ENCODE results near the gene MAP2K7.
"Not testable (repeated sequence)": the region's sequence is repeated elsewhere in the genome, so short reads cannot be mapped to it uniquely, and the experiment has no call there.

The MAP2K7 gene

DNA sequence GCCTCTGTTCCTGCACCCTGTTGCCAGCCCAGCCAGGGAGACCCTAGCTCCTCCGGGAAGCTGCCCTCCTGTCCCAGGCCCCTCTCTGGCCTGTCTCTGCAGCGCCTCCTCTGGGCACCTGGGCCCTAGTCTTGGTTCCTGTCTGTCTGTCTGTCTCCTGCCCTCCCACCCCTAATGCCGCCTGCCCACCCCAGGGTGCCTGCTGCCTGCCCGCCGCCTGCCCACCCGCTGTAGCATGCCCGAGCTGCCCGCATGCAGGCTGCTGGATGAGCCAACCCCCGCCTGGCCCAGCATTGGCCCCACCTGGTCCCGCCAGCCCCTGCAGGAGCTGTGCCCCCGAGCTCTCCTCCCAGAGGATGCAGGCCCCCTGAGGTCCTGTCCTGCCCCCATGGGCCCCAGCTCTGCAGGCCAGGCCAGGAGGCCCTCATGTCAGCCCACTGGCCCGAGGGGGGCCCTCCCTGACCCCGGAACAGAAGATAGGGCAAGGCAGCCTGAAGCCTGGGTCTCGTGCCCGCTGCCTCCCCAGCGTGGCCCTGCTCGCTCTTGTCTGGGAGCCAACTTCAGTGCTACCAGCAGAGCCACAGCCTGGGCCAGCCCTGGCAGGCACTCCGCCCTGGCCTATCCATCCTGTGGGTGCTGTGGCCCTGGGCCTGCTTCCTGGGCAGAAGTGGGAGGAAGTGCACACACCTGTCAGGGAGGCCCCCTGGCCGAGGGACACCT lies 5.2 kb downstream of the MAP2K7 start:
- no peak for DNase-seq (ENCODE audit: low read depth)

DNA sequence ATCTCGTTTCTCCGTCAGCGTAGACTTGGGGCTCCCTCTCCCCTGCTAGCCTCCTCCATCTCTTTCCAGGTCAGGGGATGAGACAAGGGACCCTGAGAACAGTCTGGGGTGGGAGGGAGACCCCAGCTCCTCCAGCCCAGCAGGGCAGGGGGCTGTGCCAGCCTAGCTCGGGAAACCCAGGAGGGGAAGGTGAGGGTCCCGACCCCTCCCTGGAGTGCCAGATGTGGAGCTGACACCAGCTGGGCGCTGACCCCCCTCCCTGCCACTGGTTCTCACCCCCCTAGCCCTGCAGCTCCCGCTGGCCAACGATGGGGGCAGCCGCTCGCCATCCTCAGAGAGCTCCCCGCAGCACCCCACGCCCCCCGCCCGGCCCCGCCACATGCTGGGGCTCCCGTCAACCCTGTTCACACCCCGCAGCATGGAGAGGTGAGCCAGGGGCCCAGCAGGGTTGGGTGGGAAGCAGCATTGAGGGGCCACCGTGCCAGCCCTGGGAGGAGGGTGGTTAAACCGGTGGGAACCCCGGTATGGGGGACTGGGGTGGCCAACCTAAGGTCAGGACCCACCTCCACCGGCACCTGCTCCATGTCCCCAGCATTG lies 5.9 kb downstream of the MAP2K7 start:
- DNase-seq (ENCODE audit: low read depth), result no peak

DNA sequence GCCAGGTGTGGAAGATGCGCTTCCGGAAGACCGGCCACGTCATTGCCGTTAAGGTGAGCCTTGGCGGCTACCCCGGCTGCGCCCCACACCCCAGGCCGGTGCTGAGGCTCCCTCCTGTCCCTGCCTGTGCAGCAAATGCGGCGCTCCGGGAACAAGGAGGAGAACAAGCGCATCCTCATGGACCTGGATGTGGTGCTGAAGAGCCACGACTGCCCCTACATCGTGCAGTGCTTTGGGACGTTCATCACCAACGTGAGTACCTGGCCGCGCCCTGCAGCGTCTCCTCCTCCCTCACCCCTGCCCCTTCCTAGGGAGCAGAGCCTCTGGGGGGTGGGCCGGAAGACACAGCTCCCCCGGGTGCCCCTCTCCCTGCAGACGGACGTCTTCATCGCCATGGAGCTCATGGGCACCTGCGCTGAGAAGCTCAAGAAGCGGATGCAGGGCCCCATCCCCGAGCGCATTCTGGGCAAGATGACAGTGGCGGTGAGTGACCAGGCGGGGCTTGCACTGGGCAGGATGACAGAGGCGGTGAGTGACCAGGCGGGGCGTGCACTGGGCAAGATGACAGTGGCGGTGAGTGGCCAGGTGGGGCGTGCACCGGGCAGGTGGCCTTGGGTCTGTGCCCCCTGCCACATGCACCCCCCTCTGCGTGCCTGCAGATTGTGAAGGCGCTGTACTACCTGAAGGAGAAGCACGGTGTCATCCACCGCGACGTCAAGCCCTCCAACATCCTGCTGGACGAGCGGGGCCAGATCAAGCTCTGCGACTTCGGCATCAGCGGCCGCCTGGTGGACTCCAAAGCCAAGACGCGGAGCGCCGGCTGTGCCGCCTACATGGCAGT lies 6.9 kb downstream of the MAP2K7 start:
- no peak for DNase-seq (ENCODE audit: low read depth)

GRCh38 chr19:7911508-7912143 lies 7.9 kb downstream of the MAP2K7 start:
- DNase-seq (ENCODE audit: low read depth), result no peak

- no peak for DNase-seq (ENCODE audit: low read depth)
These were observed 8.5 kb downstream of the MAP2K7 start for GRCh38 chr19:7912144-7912696.

GRCh38 chr19:7912697-7913564 lies 9.3 kb downstream of the MAP2K7 start:
- DNase-seq (ENCODE audit: low read depth), result no peak

DNA sequence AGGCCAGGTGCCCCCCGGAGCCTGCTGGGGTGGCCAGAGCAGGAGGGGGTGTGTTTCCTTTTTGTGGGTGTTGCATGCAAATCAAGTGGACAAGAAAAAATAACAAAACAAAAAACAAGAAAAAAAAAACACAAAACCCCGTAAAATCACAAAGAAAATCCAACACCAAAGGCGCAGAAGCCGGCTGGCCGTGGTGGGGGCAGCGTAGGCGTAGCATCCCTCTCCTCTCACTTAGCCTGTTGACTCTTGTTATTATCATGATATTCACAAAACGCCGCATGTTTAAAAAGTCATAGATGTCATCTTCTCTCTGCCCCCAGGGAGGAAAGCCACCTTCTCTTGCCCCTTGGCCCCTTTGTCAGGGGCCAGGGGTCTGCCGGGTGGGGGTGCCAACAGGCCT lies 10.0 kb downstream of the MAP2K7 start:
- no peak for DNase-seq (ENCODE audit: low read depth)

- DNase-seq (ENCODE audit: low read depth), result no peak
These were observed 10.4 kb downstream of the MAP2K7 start for GRCh38 chr19:7914099-7914498.

DNA sequence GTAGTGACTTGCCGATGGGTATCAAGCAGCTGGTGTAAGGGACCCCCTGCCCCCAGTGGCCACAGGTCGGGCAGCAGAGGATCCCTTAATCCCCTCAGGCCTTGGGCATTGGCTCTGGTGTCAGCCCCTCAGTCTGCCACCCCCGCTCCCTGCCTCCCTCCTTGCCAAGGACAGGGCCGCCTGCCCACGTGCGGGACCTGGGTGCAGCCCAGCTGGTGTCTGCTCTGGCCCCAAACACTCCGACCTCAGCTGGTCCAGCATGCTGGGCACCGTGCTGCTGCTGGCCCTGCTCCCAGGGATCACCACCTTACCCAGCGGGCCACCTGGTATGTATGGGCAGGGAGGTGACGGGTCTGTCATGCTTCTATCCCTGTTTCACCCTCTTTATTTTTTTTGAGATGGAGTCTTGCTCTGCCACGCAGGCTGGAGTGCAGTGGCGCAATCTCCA lies 10.9 kb downstream of the MAP2K7 start, which contains the start of gene TGFBR3L:
Gene TGFBR3L, plus strand, starts transcription at position 233 of the 448 bp plus-strand sequence.
- no peak for DNase-seq (ENCODE audit: low read depth)

DNA sequence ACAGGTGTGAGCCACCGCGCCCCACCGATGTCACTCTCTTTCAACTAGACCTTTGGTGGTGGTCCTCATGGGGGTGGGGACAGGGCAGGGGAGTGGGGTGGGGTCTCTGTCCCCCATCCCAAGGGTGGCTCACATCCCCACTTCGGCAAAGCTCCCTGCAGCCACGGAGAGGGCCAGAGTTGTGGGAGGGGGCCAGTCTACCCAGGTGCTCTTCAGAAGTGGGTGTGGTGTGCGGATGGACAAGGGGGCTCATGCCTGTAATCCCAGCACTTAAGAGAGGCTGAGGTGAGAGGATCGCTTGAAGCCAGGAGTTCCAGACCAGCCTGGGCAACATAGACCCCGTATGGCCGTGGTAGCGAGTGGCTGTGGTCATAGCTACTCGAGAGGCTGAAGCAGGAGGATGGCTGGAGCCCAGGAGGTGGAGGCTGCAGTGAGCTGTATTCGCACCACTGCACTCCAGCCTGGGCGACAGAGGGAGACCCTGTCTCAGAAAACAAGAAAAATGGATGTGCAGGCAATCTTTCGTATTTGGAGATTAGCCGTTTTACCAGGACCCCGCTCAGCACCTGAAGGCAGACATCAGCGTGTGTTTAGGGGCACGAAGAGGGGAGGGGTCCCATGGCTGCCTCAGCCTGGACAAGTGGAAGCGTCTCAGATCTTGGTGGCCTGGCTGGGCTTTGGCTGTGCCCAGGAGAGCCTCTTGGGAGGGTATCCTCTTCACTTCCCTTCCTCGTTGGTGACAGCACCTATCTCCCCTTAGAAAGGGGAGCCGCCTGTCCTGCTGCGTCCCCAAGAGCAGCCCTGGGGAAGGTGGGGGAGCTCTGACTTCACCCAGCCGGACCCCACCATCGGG lies 11.8 kb downstream of the MAP2K7 start:
- DNase-seq (ENCODE audit: low read depth), result no peak

DNA sequence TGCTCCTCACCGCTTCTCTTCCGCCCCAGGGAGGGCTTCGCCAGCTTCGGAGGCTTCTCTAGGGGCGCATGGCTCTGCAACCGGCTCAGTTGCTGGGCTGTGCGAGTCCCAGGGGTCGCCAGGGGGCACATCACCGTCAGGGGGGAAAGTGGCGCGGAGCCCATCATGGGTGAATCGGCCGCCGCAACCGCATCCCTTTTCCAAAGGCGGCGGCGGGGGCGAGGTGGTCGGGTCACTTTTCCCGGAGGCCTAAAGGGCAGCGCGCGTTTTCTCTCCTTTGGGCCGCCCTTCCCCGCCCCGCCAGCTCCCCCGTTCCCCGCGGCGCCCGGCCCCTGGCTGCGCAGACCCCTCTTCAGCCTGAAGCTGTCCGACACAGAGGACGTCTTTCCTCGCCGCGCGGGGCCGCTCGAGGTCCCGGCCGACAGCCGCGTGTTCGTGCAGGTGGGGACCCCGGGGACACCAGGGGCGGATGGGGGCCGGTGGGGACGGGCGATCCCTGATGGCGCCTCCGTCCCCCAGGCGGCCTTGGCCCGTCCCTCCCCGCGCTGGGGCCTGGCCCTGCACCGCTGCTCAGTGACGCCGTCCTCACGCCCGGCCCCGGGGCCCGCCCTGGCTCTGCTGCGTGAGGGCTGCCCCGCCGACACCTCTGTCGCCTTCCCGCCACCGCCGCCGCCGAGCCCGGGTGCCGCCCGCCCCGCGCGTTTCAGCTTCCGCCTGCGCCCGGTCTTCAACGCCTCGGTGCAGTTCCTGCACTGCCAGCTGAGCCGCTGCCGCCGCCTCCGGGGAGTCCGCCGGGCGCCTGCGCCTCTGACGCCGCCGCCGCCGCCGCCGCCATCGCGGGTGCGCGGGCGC lies 12.7 kb downstream of the MAP2K7 start:
- no peak for DNase-seq (ENCODE audit: low read depth)

DNA sequence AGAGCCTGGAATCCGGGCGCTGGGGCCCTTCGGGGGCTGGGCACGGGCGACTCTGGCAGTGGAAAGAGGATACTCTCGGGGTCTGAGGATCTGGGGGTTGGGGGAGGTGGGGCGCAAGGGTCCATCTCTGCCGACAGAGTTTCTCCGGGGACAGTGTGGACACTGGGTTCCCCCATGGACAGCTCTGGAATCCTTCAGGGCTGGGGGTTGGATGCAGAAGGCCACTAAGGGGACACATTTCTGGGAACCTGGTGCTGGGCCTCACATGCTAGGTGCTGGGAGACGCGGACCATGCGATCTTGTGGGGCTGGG lies 13.2 kb downstream of the MAP2K7 start:
- DNase-seq (ENCODE audit: low read depth), result no peak

GRCh38 chr19:7917267-7918061 lies 13.8 kb downstream of the MAP2K7 start:
- no peak for DNase-seq (ENCODE audit: low read depth)

DNA sequence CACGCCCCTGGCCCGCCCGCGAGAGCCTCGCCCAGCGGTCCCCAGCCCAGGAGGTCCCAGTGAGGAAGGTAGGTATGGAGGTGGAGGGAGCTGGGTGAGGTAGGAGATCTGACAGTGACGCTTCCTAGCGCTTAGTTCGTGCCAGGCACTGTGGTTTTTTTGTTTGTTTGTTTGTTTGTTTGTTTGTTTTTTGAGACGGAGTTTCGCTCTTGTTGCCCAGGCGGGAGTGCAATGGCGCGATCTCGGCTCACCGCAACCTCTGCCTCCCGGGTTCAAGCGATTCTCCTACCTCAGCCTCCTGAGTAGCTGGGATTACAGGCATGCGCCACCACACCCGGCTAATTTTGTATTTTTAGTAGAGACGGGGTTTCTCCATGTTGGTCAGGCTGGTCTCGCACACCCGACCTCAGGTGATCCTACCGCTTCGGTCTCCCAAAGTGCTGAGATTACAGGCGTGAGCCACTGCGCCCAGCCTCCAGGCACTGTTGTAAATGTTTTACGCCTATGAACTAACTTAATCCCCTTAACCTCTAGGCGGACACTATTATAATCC lies 14.5 kb downstream of the MAP2K7 start:
- DNase-seq (ENCODE audit: low read depth), result not testable (repeated sequence)

- no peak for DNase-seq (ENCODE audit: low read depth)
These were observed 15.1 kb downstream of the MAP2K7 start for GRCh38 chr19:7918615-7919421.

GRCh38 chr19:7919610-7920518 lies 16.2 kb downstream of the MAP2K7 start, which contains the start of gene SNAPC2:
Gene SNAPC2 (plus strand): TSS chr19:7920338. CDS start chr19:7920367, 29 bp downstream.
- DNase-seq (ENCODE audit: low read depth), result peak; percentile 94

All from stimulated activated CD8-positive, alpha-beta memory T cell treated with anti-CD3 and anti-CD28 coated beads, Interleukin-4, amount 100 ng/mL, for 24 hours (primary cell).